ENCODE results near the gene ARHGAP25.

The ARHGAP25 gene

DNA sequence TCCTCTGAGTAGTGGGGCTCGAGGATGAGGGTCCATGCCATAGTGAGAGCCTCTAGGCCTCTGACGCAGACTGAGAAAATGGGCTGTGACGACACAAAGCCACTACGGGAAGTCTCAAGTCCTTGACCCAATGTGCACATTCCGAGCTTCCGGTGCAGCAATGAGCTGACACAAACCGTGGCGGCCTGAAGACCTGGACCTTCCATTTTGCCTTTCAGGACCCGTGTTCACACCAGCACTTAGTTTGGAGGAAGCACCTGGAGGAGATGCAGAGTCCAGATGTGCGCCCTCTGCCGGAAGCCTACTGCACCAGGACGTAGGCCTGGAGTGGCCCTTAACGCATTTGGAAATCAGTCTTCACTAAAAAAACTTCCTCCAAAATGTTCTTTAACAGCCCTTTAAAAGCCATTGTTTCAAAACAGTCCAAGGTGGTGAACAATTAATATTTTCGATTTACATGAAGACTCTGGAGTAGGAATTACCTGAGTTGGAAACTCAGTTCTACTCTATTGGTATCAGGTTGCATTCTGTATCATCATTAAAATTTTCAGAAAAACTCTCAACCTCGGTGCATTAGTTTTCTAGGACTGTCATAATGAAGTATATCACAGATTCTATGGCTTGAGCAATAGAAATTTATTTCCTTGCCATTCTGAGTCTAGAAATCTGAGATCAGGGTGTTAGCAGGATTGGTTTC, 102.7 kb downstream of the ARHGAP25 start:
- DNase-seq = peak; percentile 75

DNA sequence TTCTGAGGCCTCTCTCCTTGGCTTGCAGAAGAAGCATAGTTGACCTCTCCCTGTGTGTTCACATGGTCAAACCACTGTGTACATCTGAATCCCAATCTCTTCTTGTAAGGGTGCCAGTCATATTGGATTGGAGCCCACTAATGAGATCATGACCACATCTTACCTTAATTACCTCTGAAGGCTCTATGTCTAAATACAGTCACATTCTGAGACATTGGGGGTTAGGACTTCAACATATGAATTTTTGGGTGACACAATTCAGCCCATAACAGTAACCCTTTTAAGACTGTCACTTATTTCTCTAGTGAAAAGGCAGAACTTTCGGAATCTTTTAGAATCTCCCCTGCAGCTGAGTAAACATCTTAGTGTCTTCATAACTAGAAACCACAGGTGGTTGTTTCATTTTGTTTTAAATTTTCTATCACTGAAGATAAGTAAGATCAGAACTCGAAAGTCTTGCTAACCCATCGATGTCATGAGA, 103.3 kb downstream of the ARHGAP25 start:
- DNase-seq = no peak

DNA sequence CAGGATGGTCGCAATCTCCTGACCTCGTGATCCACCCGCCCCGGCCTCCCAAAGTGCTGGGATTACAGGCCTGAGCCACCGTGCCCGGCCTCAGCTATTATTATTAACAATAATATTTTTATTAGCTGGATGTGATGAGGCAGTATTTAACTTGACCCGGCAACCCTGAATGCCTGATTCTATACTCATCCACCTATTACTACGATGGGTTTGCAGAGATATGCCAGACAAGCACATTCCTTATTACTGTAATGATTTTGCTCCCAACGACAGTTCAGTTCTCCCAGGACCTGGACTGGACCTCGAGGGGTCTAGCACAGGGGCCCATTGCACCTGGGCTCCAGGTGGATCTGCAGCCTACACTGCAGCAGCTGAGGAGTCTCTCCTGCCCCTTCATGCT, 104.0 kb downstream of the ARHGAP25 start:
- DNase-seq = no peak

DNA sequence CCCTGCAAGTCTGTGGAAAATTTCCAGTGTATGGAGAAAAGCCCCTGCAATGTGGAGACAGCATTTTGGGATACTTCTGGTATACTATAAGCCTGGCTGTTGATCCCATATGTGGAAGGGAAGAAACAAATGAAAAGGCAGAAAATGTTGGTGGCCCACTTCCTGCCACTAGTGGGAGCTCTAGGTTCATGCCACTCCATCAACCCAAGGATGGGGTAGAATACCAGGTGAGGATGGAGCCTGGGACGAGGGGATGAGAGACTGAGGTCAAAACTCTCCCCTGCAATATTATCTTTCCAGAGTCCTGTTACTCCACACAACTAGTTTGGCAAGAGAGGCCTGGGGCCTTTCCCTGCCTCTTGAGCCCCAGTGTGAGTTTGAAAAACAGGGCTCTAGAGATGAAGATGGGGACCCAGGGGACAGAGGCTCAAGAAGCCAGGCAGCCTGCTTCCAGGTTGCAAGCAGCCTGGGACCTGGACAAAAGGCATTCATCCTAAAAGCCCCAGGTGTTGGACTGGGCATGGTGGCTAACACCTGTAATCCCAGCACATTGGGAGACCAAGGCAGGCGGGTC, 104.7 kb downstream of the ARHGAP25 start:
- peak; percentile 42 for DNase-seq

- no peak for DNase-seq
Observed at GRCh38 chr2:68845043-68845442, 110.4 kb downstream of the ARHGAP25 start.

DNA sequence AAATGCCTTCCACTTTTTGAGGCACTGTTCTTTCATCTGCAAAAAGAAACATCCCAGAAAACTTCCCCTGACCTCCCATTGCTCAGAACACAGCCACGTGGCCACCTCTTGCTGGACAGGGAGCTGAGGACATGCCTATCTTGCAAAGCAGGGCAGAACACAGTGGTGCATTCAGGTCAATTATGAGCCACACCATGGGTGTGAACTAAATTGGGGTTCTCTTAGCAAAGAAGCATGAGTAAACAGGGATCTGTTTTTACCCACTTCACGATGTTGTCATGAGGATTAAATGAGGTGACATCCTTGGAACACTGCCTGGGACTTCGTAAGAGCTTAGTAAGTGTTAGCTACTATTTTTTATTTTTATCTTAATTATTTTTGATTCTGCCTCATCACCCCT, 111.5 kb downstream of the ARHGAP25 start:
- no peak for DNase-seq

DNA sequence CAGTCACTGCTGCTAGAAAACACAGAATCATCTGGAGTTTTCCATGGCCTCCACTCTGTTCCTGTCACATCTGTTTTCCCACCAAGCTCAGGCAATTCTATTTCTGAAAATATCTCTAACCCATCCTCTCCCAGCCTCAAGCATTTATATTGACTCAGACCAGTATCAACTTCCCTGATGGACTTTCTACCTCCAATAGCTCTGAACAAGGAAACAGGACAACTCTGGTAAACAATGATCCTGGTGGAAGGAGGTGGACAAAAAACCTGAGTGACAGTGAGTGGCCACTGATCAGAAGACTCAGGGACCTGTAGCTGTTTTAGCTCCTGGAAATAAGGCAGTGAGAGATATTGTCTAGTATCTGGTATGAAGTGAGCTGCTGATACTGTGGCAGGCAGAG, 113.1 kb downstream of the ARHGAP25 start:
- no peak for DNase-seq

GRCh38 chr2:68849579-68850030, 115.0 kb downstream of the ARHGAP25 start:
- no peak for DNase-seq

DNA sequence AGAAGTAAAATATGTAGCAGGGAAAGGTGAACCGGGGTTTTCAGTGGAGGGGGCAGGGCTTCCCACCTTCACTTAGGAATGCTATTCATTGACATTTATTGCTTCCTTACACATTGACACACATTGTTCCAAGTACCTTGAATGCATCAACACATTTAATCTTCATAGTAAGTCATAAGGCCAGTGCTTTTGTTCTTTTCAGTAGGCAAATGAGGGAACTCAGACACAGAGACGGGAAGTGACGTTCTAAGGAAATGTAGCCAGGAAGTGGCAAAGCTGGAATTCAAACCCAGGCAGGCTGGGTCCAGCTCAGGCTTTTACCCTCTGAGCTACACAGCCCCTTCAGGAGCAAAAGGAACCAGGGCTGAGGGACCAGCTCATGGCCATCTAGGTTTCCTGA, 115.9 kb downstream of the ARHGAP25 start:
- DNase-seq = no peak

DNA sequence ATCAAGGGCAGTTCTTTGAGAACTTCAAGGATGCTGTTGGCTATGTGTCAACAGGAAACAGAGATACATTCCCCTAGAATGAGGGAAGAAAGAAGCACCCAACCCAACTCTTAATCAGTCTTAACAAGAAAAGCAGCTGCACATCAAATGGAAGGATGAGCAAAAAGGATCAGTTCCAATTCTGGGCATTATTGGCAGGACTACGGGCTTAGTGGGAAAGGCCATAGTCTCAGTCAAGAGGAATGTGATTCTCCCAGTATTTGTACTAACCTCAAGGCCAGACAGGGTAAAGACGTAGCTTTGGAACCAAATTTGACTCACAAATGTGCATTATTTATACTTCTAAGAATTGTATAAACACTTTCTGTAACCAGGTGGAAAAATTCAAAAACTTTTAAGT, 118.4 kb downstream of the ARHGAP25 start:
- DNase-seq = no peak

GRCh38 chr2:68853915-68854314, 119.3 kb downstream of the ARHGAP25 start:
- no peak for DNase-seq

DNA sequence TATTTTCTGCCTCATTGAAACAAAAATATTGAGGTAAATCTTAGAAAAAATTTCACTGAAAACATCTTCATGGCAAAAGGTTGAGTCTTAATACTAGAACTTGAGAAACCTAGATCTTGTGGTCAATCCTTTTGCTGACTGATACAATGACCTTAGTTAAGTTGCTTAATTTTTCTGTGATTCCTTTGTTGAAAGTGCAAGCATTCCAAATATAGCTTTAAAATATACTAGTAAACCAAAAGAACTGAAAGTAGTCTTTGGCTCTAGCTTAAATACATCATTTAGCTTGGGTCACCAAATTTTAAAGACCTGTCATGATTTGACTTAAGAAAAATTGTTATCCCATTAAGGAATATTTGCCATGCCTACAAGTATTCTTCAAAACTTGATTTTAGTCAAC, 119.9 kb downstream of the ARHGAP25 start:
- no peak for DNase-seq

DNA sequence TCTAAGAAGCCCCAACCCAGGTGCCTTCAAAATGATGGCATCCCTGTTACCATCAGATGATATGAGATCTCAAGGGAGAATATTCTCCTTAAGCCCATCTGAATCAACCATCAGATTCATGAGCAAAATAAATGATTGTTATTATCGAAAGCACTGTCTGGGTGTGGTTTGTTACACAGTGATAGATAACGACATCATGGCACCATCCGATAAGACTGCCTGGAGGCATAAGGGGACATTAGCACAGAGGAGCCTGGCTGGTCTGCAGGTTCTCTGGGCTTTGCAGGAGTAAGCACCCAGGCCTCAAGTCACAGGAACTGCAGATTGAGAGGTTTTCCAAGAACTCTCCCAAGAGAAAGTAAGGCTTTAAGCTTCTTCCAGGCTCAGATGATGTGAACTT, 120.9 kb downstream of the ARHGAP25 start:
- DNase-seq = no peak

DNA sequence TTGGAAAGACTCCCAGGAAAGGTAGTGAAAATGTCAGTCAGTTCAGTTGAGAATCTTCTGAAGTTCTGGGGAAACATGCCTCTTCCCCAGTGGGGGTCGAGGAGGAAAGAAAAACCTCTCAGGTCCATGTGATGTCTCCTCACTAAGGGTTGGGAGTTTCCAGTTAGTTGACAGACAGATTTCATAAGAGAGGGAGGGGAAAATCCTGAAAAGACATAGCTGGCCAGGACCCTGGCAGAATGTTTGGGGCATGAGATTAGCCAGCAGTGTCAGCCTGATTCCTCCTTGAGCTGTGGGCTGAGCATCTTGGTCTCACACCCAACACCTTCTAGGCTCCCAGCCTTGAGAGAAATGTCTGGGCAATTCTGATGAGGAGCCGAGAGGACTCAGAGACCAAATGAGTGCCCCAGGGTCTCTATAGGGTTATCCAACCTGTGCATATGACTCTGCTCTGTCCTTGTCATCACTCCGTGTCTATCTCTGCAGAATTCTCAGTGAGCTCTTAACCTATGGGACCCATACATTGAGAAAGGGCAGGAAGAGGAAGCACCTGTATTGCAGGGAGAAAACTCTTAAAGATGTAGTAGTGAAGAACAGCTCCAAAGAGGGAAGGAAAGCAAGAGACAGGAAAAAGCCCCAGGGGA, 122.7 kb downstream of the ARHGAP25 start:
- DNase-seq = no peak

GRCh38 chr2:68857855-68858456, 123.3 kb downstream of the ARHGAP25 start:
- peak; percentile 17 for DNase-seq

DNA sequence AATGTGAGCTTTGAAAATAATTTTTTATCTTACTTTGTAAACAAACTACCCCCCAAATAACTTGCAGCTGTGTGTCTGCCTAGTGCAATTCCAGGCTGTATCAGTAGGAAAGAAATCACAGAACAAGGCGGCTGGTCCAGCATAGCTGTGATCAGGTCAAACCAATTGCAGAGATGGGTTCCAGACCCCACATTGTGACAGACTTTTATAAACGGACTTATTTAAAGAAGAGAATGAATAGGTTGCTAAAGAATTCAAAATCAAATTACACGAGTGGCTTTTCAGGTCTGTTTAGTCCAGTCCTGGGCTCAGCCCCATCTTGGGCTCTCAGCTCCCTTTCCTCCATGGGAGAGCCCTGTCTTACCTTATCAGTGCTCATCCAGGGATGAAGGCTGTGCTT, 125.5 kb downstream of the ARHGAP25 start:
- DNase-seq = no peak

GRCh38 chr2:68861330-68861729, 126.7 kb downstream of the ARHGAP25 start:
- DNase-seq = no peak

GRCh38 chr2:68862889-68863288, 128.3 kb downstream of the ARHGAP25 start:
- DNase-seq = no peak

- DNase-seq = no peak
Observed at GRCh38 chr2:68863996-68864395, 129.4 kb downstream of the ARHGAP25 start.

DNA sequence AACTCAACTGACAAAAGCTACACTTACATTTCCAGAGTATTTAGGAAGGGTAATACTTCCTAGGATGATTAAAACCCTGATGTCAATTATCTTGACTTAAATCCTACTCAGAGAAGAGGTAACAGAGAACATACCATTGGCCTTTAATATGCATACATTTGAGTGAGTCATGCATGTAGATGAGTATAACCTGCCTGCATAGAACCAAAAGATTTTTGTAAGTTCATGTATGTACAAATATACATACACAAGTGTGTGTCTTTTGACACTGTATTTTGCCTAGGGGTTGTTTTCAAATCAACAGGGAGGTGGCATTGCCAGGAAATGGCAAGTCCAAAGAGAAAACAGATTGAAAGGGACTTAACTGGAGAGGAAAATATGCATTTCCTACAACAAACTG, 130.5 kb downstream of the ARHGAP25 start:
- DNase-seq = no peak

DNA sequence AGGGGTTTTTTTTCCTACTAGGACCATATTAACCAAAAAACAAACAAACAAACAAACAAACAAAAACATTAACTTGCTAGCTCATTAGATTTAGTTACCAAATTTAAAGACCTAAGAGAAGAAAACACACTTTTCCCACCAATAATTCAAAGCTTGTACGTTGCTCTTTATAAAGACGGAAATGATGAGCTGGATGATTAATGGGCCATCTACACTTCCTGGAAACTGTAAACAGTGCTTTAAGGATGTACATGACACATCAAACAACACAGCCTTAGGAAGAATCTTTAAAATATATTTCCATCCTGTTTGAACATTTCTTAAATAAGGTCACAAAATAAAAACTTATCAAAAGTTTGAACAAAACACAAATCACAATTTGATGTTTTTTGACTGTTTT, 135.6 kb downstream of the ARHGAP25 start:
- no peak for DNase-seq

- no peak for DNase-seq
Observed at GRCh38 chr2:68871159-68871764, 136.7 kb downstream of the ARHGAP25 start, which contains the start of gene BMP10. Gene BMP10, minus strand, starts transcription at chr2:68871397. Its CDS starts 39 bp downstream, at chr2:68871358.

Data from CD4-positive, alpha-beta T cell treated with Interleukin-10 for 1 hour (primary cell).